ENCODE results near the gene SIAH2. TPM values are rescaled to one million over a fixed set of nuclear protein-coding genes. Genes with fewer than 3 reads are reported as not detected.

Gene SIAH2
- total and polyA plus RNA-seq, 2 experiments from 2014 or later = 39.6 to 49.7 TPM

DNA sequence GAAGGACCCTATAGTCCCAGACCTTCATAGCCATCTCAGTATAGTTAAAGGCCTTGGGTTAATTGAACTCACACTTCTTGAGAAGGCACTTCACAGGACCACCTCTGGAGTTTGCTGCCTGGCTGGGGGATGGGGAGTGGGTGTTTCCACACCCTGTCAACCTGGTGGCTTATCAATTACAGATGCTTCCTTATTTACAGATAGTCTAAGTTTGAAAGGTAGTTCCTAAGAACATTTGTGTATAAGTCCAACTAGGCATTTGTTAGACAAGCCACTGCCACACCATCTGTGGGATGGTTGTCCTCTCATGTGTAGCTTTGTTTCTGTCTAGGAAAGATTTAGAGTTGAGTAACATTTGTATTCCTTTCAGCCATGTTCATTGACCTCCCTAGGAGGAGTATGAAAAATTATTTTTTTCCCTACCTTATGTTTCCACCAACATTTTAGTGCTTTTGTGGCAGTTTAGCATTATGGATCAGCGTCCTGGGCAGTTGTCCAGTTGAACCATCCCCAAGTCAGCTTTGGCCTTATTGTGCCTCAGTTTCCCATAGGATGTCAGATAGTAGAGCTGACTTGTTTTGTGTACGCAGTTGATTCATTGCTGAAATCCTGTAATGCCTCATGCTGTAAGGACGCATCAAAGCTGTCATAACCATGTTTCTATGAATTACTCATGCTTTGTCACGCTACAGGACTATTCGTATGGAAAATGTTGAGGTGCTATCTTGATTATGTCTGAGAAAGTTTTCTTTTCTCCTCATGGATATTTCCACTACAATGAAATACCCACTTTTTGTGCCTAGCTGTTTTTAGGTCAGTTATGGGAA is 21.2 kb upstream of the SIAH2 start:
- TF ChIP-seq, protein P1, sequence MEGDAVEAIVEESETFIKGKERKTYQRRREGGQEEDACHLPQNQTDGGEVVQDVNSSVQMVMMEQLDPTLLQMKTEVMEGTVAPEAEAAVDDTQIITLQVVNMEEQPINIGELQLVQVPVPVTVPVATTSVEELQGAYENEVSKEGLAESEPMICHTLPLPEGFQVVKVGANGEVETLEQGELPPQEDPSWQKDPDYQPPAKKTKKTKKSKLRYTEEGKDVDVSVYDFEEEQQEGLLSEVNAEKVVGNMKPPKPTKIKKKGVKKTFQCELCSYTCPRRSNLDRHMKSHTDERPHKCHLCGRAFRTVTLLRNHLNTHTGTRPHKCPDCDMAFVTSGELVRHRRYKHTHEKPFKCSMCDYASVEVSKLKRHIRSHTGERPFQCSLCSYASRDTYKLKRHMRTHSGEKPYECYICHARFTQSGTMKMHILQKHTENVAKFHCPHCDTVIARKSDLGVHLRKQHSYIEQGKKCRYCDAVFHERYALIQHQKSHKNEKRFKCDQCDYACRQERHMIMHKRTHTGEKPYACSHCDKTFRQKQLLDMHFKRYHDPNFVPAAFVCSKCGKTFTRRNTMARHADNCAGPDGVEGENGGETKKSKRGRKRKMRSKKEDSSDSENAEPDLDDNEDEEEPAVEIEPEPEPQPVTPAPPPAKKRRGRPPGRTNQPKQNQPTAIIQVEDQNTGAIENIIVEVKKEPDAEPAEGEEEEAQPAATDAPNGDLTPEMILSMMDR (IDR thresholded peaks at IDR 0.05; ENCODE audit: low read depth, low read length) = no peak
- H3K4me3 ChIP-seq = no peak overlapping the region
- no peaks in the 10 kb centered on the region for H3K4me1 ChIP-seq (ENCODE audit: low read depth)
- no peaks in the 10 kb centered on the region for H3K36me3 ChIP-seq
- no peak overlapping the region for H3K27ac ChIP-seq
- DNase-seq (ENCODE audit: low read depth in 1 of 2, low spot score in 1 of 2) = no peak
- H3K9me3 ChIP-seq (ENCODE audit: low read depth) = no peaks in the 10 kb centered on the region
- H3K27me3 ChIP-seq = no peaks in the 10 kb centered on the region

DNA sequence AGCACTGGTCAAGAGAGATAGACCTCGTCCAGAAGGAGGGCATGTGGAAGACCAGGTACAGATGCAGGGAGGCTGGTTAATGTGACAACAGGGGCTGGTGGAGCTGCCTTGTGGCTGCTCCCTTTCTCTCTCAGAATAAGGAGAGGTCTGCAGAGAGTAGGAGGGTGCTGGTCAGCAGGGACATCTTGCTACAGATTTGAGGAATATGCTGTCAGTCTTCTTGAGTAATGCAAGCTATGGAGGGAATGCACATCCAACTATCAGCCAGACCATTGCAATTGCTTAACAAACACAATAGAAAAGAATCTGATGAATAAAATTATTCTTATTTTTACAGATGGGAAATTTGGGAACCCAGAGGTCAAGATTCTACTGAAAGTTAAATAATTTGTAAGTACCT is 20.3 kb upstream of the SIAH2 start:
- H3K4me3 ChIP-seq = no peak overlapping the region
- H3K4me1 ChIP-seq (ENCODE audit: low read depth) = no peaks in the 10 kb centered on the region
- TF ChIP-seq, protein P1 (IDR thresholded peaks at IDR 0.05; ENCODE audit: low read depth, low read length) = no peak
- no peaks in the 10 kb centered on the region for H3K9me3 ChIP-seq (ENCODE audit: low read depth)
- no peaks in the 10 kb centered on the region for H3K27me3 ChIP-seq
- no peaks in the 10 kb centered on the region for H3K36me3 ChIP-seq
- peak in 1 of 2 donors; percentile 24 for DNase-seq (ENCODE audit: low read depth in 1 of 2, low spot score in 1 of 2)
- H3K27ac ChIP-seq = no peak overlapping the region

DNA sequence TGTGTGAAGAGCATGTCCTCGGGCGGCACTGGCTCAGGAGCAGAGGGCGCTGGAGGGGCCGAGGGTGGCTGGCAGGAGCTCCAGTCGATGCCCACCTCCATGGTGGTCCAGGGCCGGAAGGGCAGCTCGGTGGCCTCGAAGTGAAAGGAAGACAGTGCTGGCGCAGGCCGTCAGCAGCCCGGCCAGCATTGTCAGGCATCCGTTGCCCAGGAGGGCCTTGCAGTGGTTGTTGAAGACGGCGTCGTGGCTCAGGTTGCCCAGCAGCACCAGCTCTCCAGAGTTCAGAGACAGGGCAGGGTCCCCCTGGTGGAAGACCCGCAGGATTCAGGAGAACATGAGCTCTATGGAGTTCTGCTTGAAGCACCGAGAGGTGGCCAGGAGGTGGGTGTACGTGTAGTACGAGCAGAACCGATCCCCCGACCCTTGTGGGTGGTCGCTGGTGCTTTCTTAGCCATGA is 16.5 kb upstream of the SIAH2 start:
- Histone ChIP-seq H3K4me1 (ENCODE audit: low read depth) (no peaks in the 10 kb centered on the region), H3K27me3 (no peaks in the 10 kb centered on the region), H3K36me3 (no peaks in the 10 kb centered on the region), H3K27ac (no peak overlapping the region), H3K4me3 (no peak overlapping the region), H3K9me3 (ENCODE audit: low read depth) (no peaks in the 10 kb centered on the region)
- no peak for DNase-seq (ENCODE audit: low read depth in 1 of 2, low spot score in 1 of 2)
- TF ChIP-seq, protein P1 (IDR thresholded peaks at IDR 0.05; ENCODE audit: low read depth, low read length) = no peak

DNA sequence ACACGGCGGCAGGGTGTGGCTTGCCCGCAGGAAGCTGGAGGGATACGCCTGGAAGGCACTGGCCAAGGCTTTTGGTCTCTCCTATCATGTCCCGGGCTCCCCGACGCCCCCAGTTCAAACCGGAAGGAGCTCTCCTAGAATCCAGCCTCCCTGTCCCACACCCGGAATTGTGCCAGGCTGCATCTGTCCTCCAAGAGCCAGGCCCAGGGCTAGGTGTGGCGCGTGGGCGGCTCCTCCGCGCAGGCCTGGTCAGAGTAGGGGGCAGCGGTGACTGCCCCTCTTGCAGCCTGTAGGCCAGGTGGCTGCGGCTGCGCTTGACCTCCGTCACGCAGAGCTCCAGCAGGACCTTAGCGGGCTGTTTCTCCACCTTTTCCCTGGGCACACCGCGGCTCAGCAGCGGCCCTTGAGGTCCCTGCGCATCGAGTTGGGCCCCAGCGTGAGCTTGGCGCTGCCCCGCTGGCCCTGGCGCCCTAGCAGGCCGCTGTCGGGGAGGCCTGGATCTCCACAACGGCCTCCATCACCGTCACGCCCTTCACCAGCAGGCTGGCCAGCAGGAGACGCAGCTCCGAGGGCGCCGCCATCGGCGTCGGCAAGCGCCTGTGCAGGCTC is 15.9 kb upstream of the SIAH2 start:
- no peak overlapping the region for H3K4me3 ChIP-seq
- no peak overlapping the region for H3K27ac ChIP-seq
- no peaks in the 10 kb centered on the region for H3K9me3 ChIP-seq (ENCODE audit: low read depth)
- TF ChIP-seq, protein P1 (IDR thresholded peaks at IDR 0.05; ENCODE audit: low read depth, low read length) = no peak
- no peaks in the 10 kb centered on the region for H3K36me3 ChIP-seq
- H3K4me1 ChIP-seq (ENCODE audit: low read depth) = no peaks in the 10 kb centered on the region
- DNase-seq (ENCODE audit: low read depth in 1 of 2, low spot score in 1 of 2) = no peak
- H3K27me3 ChIP-seq = no peaks in the 10 kb centered on the region

DNA sequence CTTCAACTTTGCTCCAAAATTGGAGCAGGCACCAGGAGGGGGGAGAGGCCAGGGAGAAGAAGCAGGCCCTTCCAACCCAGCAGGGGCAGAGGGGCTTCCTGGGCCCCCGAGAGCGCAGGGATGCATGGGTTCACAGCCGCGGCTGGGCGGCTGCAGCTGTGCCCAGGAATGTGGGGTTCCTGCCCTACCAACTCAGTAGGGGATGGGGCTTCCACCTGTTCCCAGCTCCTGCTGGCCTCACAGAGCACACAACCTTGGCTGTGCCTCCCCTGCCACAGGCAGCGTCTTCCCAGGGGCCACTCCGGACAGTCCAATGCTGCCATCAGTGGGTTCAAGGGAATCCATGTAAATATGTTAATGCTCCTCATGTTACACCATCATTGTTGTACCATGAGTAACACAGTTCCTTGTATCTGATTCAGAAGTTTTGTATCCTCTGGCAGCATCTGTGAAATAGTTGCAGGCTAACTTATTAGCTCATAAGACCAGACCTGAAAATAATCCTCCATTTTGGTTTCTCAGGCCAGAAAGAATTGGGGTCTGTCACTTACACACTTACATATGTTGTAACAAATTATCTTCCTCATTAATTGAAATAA is 12.1 kb upstream of the SIAH2 start:
- DNase-seq (ENCODE audit: low read depth in 1 of 2, low spot score in 1 of 2) = no peak

More for the DNA sequence above, 12.1 kb upstream of the SIAH2 start:
- TF ChIP-seq, protein P1 (IDR thresholded peaks at IDR 0.05; ENCODE audit: low read depth, low read length) = no peak
- no peaks in the 10 kb centered on the region for H3K9me3 ChIP-seq (ENCODE audit: low read depth)
- H3K27me3 ChIP-seq = no peaks in the 10 kb centered on the region
- no peaks in the 10 kb centered on the region for H3K4me1 ChIP-seq (ENCODE audit: low read depth)
- H3K27ac ChIP-seq = no peak overlapping the region
- H3K4me3 ChIP-seq = no peak overlapping the region
- H3K36me3 ChIP-seq = no peaks in the 10 kb centered on the region

All from cardiac muscle cell (in vitro differentiated cells and primary cell).